Glomerular endothelial cell (primary cell): ENCODE results near the gene WLS. TPM values are rescaled to one million over a fixed set of nuclear protein-coding genes. Genes with fewer than 3 reads are reported as not detected.

Experiments
- DNase-seq: peaks from one replicate; pipeline ENCODE4 v3.0.0-alpha.2; 2011; ENCODE audit warnings: low read depth, low spot score; ENCODE audit errors: extremely low read depth
- total RNA-seq: library from RNA; depleted of rRNA; stranded (reverse); fragments of >200 nt; gene quantifications from 2 replicates; pipeline ENCODE4 v1.2.3, GENCODE V29; 2015

WLS gene
- total RNA-seq, 1 donor from 2014 or later: 99.6 TPM

DNA sequence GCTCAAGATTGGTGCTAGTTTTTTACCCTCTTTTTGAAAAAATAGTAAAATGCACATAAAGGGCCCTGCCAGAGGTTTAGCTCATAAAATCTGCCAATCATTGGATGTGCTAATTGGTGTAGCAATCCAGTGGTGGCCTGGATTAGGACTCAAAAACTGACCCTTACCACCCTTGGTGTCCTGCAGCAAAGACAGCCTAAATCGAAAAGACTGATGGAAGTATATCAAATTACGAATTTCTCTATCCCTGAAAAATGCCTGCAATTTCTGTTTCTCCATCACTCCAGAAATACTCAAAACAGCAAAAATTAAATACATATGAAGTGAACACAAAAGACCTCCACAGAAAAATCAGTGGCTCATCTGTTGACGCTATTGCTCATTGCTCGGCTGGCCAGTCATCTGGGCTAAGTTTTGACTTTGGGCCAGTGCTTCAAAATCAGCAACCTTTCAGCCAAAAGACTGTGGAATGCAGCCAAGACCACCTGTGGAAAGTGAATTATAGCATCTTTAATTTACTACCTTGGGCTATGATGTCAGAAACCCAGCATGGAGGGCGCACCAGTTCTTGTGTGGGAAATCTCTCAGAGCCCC, 30.0 kb downstream of the WLS start:
- DNase-seq: no peak

DNA sequence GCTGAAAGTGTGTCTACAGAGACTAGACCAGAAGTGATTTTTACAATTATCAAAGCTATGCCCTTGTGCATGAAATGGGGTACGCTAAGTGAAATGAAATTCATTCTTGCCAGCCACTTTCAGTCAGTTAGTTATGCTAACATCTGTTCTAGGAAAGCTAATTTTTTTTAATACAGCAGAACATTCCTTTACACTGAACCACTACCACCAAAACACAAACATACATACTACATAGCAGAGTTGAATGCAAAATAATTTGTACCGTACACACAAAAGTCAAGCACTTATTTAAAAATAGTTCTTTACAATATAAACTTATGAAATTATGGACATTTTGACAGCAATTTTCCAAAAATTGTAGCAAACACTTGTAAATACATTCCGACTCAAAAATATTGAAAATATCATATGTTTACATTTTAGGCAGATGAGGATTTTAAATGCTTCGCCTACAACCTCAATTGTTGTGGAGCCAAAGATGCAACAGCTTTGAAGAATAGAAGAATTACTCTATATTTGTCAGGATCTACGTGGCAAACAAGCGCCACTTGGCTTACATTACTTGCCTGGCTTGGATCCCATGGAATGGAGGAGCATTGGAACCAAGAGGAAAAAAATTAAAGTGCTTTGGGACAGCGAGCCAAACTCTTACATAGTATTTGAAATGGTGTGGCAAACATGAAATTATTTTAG, 30.6 kb downstream of the WLS start:
- DNase-seq: no peak

DNA sequence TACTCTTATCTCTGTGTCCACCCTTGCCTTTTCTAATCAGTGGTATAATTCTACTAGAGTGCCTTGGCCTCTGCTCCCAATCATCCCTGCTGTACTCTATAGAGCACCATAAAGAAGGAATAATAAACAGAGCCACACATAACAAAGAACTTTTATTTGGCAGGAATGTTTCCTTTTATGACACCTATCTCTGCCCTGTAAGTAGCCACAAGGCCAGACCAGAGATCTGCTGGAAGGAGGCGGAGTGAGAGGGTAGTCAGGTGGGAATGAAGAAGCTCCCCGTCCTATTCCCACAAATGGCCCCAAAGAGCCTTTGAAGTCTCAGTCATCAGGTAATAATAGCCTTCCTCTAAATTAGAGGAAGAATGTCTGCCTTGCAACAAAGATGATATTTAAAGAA, 32.7 kb downstream of the WLS start:
- DNase-seq: no peak

- DNase-seq: no peak
These were observed 33.6 kb downstream of the WLS start for GRCh38 chr1:68198752-68199151.

DNA sequence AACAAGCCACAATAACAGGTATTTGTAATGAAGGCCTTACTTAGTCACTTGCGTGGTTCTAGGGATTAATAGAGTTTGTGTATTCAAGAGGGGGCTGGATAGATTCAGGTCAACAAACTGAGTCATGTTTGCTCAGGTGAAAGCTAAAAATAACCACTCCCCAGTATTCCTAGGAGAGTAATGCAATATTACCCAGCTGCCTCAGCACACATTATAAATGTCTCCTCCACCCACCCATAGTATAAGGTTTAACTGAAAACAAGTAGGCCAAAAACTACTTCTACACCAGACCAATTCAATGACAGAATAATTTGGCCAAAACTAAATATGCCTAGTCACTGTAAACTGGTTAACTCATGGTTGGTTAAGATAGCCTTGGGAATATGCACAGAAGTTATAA, 34.4 kb downstream of the WLS start:
- no peak for DNase-seq

DNA sequence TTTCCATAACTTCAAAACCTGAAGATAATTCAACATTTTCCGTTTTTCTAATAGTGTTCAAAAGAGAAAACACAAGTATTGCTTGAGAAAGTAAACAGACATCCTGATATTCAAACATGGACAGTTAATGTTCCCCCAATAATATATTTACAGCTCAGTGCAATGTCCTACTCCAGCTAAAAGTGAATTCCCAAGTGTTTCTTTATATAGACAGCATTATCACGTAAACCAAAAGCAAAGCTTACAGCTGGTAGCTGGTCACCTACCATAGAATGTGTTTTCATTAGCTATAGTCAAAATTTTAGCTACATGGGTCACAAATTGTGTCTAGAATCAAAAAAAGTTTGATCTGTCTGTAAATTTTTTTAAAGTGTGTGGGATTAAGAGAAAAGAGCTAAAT, 34.9 kb downstream of the WLS start:
- DNase-seq: no peak

DNA sequence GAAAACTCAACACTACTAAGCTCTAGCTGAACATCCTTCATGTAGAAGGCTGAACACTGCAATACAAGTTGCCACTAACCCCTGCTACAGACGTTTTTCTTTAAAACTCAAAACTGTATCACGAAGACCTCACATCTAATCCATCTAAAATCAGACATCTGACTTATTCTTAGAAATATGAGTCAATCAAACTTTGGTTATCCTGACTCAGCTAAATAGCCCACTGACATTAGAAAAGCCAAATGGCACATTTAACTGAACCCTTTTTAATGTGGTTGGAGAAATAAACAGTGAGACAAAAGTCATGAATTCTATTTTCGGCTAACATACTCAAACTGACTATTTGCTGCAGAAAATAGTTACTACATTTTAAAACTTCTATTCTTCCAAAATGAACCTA, 35.6 kb downstream of the WLS start:
- no peak for DNase-seq

GRCh38 chr1:68191717-68192116, 40.6 kb downstream of the WLS start:
- no peak for DNase-seq

GRCh38 chr1:68188644-68189340, 43.5 kb downstream of the WLS start:
- DNase-seq: no peak

GRCh38 chr1:68188060-68188538, 44.2 kb downstream of the WLS start:
- DNase-seq: no peak

DNA sequence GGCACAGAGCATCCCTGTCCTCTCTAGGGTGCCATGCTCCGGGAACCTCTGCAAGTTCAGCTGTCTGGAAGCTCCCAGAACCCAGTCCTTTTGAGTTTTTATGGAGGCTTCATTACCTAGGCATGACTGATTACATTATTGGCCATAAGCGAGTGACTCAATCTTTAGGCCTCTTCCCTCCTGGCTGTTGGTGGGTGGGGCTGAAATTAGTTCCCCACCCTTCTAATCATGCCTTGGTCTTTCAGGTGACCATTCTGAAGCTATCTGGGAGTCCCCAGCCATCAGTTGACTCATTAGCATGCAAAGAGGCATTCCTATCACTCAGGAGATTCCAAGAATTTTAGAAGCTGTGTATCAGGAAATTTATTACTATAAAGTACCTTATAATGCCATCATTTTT, 46.6 kb downstream of the WLS start:
- DNase-seq: no peak

- DNase-seq: no peak
These were observed 48.4 kb downstream of the WLS start for GRCh38 chr1:68183895-68184294.

DNA sequence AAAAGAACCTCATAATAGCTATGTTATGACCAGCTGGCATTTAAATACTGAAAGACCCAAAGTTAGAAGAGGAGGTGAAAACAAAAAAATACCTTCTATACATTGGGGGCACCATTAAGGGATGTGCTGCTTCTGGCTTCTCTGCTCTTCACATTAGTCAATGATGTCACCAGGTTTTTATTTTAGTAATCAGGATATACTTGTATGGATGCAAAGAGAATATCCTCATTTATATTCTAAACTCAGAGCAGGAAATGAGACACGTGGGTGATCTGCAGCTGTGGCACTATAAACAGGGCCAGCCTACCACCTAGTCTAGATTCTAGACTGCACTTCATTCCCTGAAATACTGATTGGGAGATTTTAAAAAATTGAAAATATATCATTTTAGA, 51.2 kb downstream of the WLS start:
- DNase-seq: no peak

GRCh38 chr1:68180441-68181164, 51.7 kb downstream of the WLS start:
- DNase-seq: no peak

GRCh38 chr1:68178821-68179490, 53.4 kb downstream of the WLS start:
- DNase-seq: no peak

GRCh38 chr1:68175621-68176398, 56.5 kb downstream of the WLS start:
- DNase-seq: no peak

- peak; percentile 81 for DNase-seq
These were observed 57.6 kb downstream of the WLS start for GRCh38 chr1:68174738-68175113.

DNA sequence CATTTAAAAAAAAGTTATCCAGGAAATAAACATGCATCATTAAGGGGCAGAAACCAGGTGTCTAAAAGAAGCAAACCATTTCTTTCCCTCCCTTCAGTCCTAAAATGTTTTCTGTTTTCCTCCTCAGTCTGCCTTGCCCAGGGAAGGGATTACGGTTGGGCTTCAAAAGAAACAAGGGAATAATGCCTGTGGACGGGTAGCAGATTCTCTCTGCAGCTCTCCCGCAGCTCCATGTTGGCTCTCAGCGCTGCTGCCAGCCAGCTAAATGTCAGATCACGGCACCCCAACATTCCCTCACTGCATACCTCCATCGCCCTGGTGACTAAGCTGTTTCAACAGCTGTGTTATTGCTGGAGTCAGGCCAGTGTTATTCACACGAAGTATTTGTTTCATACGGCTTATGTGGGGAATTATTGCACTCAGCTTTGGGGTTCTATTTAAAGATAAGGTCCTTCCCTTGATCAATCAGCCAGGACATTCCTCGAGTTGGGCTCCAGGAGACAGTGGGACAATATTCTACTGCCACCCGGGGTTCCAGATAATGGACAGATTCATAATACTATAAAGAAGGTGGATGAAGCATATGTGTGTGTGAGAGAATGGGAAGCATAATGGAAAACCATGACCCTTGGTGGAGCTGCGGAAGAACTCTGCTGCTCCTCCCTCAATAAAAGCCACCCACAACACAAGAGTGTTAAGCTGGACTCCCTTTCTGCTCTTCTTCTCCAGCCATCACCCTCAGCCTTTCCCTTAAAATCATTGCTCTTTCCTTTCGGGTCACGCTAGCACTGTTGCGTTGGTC, 58.2 kb downstream of the WLS start:
- DNase-seq: peak; percentile 93

- no peak for DNase-seq
These were observed 58.9 kb downstream of the WLS start for GRCh38 chr1:68173283-68173935.
